SW 1271 (cell line): ENCODE data around the gene XCL1.
"Not testable (repeated sequence)": the region's sequence is repeated elsewhere in the genome, so short reads cannot be mapped to it uniquely, and the experiment has no call there.

Experiments
- DNase-seq, 2 experiments: peaks; one replicate each; lab custom pipeline; 2025; lab: John Stamatoyannopoulos, UW

Gene XCL1

GRCh38 chr1:168567568-168567967 lies 8.8 kb upstream of the XCL1 start:
- DNase-seq = no peak

- no peak for DNase-seq
These were observed 8.1 kb upstream of the XCL1 start for GRCh38 chr1:168568346-168568745.

GRCh38 chr1:168570652-168571051 lies 5.8 kb upstream of the XCL1 start:
- DNase-seq = no peak

DNA sequence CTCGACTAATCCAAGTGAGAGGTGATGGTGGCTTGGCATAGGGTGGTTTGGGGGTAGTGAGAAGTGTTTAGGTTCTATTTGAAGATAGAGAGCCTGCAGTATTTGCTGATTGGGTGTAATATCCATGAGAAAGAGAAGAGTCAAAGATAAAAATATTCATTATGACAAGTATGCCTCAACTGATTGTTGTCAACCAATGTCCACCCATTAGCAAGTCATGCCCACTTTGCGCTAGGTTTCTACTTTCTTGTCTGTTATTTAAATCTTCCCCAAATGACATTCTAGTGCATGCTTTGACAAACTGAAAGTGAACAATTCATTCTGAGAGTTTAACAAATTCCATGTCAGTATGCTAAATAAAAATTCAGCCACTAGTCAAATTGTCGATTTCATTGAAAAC lies 3.8 kb upstream of the XCL1 start:
- DNase-seq = no peak

- not testable (repeated sequence) for DNase-seq
These were observed 2.2 kb upstream of the XCL1 start for GRCh38 chr1:168574234-168574633.

GRCh38 chr1:168578531-168579185 lies 2.3 kb downstream of the XCL1 start:
- DNase-seq = not testable (repeated sequence)

DNA sequence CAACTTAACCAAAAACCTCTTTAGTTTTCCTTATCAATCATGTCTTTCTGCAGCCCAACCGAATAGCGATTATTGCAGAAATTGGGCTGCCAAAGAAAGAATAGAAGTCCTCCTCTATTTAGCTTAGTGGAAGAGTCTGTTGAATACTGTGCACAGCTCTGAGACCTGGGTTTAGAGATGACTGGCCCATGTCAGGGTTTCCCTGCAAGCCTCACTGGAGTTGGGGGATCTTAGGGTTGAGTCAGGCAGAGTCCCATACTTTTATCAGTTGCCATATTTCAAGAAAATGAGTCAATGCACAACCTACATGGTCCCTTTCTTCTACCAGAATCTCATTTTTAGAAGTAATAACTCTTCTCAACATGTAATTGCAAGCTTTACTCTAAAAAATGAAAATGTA lies 3.9 kb downstream of the XCL1 start:
- DNase-seq = not testable (repeated sequence)

DNA sequence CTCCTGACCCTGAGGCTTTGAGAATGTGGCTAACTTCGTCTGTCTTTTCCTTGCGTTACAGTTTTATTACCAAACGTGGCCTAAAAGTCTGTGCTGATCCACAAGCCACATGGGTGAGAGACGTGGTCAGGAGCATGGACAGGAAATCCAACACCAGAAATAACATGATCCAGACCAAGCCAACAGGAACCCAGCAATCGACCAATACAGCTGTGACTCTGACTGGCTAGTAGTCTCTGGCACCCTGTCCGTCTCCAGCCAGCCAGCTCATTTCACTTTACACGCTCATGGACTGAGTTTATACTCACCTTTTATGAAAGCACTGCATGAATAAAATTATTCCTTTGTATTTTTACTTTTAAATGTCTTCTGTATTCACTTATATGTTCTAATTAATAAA lies 4.6 kb downstream of the XCL1 start:
- not testable (repeated sequence) for DNase-seq

DNA sequence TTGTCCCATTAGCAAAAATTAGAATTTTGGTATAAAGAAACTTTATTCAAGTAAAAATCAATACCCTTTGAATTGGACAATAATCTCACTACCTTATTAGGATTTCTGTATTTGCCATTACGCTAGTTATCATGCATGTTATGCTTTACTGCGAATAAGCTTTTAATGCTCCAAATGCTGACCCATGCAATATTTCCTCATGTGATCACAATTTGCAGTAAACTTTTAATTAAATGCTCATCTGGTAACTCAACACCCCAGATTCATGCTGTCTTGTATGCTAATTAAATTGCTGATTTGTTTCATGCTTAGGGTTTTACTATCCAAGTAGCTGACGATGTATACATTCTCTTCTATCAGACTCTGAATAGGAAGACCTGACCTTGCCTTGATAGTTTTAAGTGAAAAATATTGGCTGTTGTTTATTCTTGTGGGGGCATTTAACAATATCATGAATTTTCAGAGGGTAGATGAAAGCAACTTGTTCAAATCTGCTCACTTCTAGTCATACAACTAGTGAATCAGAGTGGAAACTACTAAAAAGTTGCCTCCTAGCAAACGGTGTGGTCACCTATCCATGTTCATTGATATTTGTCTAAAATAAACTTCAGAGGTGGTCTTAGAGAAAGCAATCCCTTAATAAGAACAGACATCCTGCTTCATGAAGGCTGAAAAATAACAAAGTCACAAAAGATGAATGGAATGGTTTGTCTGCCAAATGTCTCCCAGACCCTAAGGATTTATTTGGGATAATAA lies 5.6 kb downstream of the XCL1 start:
- no peak for DNase-seq

- no peak for DNase-seq
These were observed 6.4 kb downstream of the XCL1 start for GRCh38 chr1:168582688-168583336.

DNA sequence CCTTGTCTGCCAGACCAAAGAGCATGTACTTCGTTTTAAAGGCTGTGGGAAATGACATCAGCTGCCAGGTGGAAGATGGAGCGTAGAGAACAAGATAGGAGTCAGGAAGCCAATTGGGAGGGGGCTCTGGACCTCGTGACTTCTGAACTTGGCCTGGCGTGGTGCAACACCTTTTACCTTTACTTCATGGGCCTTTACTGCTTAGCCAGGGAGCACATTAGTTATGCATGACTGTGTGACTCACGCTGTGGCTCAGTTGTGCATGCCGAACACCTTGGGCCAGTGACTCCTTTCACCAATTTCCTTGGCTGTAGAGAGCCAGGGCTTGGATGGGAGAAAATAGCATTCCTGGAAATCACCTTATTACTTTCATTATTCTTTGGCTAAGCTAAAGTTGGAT lies 7.2 kb downstream of the XCL1 start:
- DNase-seq = no peak

GRCh38 chr1:168585191-168585590 lies 8.8 kb downstream of the XCL1 start:
- DNase-seq = no peak

GRCh38 chr1:168585937-168586336 lies 9.5 kb downstream of the XCL1 start:
- no peak for DNase-seq

GRCh38 chr1:168589167-168589566 lies 12.8 kb downstream of the XCL1 start:
- no peak for DNase-seq

GRCh38 chr1:168591066-168591465 lies 14.7 kb downstream of the XCL1 start:
- no peak for DNase-seq

DNA sequence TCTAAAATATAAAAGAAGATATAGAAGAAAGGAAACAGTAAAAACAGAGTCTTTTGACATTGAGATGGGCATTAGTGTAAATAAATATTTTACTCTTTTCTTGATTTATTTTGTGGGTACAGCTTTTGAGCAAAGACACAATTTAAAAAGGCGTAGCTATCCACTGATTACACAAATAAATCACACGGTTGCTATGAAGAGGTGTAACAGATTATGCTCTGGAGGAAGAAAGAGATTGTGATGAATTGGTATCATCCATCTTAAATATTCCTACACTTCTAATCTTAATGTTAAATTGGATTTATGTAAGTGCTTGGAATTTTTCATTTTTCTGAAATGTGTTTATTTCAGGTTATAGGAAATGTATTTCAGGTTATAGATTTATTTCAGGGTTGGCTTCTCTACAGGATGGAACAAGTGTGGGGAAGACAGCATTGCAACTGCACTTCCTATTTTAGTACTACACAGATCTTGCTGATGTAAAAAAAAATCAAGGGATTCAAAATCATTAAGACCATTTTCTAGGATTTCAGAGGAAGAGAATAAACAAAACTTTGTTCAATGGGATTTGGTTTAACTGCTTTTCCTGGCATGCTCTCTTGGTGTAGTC lies 15.3 kb downstream of the XCL1 start:
- DNase-seq = no peak

GRCh38 chr1:168595403-168595802 lies 19.0 kb downstream of the XCL1 start:
- not testable (repeated sequence) for DNase-seq

DNA sequence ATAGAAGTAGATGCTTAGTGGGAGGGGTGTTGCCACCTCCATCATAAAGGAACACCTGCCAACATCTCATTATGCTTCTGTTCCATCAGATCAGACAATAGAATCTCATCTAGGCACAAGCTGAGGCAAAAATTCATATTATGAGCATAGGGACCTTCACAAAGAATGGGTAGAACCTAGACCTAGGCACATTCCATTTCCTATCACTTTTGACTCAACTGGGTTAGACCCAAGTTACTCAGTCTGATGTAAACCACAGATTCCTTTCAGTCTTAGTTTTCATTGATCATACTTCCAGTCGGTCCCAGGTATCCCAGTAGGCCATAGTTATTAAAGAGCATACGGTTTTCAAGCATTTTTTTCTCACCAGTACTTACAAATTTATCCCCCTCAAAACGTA lies 21.7 kb downstream of the XCL1 start:
- DNase-seq = no peak

GRCh38 chr1:168598892-168599291 lies 22.5 kb downstream of the XCL1 start:
- no peak for DNase-seq

GRCh38 chr1:168599641-168600040 lies 23.2 kb downstream of the XCL1 start:
- no peak for DNase-seq

DNA sequence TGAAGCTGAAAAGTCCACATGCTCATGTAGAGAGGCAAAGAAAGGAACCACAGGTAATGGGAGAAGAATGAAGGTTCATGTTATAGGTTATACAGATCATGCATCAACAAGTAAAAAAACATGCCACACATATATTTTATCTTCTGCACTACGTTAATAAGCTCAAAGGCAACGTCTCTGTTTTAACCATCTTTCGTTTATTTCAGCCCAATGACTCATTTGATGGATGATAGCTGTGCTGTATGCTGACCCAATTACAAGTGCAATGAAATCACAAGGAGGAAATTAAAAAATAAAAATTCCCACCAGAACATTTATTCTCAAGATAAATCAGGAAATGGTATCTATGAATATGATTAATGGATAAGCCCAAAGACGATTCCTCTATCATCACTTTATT lies 24.6 kb downstream of the XCL1 start:
- DNase-seq = no peak

DNA sequence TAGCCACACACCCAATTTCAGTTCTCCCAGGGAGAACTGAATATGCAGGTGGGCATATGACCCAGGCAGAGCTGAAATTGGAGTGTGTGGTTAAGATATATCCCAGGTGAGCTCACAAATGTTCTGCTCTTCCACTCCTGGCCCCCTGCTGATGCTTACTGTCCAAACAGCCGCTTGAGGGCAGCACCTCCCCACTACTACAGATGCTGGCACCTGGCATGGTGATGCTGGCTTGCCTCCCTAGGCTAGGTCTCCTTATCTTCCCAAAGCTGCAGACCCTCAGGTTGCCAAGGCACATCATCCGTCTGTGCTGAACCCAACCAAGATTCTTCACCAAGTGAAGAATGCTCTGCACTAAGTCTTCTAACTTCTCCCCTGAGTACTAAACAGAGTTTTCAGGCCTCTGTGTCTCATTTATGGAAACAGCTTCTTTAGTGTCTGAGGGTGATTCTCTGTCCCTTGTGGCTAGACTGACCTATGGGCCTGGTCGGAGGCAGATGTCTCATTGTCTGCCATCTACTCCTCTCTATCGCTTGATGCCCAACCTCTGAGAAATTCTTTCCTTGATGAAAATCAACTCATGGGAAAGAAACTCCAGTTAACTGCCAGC lies 27.2 kb downstream of the XCL1 start:
- peak in 1 of 2 experiments; percentile 12 for DNase-seq
